HFFc6 (cell line): Measurements from ENCODE around the gene EML4. TPM values are rescaled to one million over a fixed set of nuclear protein-coding genes. Genes with fewer than 3 reads are reported as not detected.

ENCODE experiments used
- DNase-seq: peaks from one replicate; pipeline ENCODE4 v3.0.0-alpha.2; 2018
- H3K27ac Mint-ChIP-seq: 2 replicates; pipeline ENCODE4 v1.8.0; 2020; ENCODE audit warnings: mild to moderate bottlenecking, mixed read lengths
- H3K27me3 Mint-ChIP-seq: 2 replicates; pipeline ENCODE4 v1.8.0; 2021; ENCODE audit warnings: mild to moderate bottlenecking, moderate library complexity, mixed read lengths; ENCODE audit not compliant: insufficient read depth
- H3K36me3 Mint-ChIP-seq: 2 replicates; pipeline ENCODE4 v1.8.0; 2021; ENCODE audit warnings: low read depth, mixed read lengths
- H3K4me1 Mint-ChIP-seq: 2 replicates; pipeline ENCODE4 v1.8.0; 2020; ENCODE audit warnings: low read depth, mixed read lengths
- H3K4me3 Mint-ChIP-seq: 2 replicates; pipeline ENCODE4 v1.8.0; 2020; ENCODE audit warnings: mild to moderate bottlenecking, moderate library complexity, mixed read lengths
- H3K9me3 Mint-ChIP-seq: 2 replicates; pipeline ENCODE4 v1.8.0; 2020; ENCODE audit warnings: mild to moderate bottlenecking, mixed read lengths
- total RNA-seq, 6 experiments: library from RNA; stranded (reverse); fragmentation: NEBNext Ultra II Directional; extraction: Animal tissue kit (Norgen Biotek cat#: 25700); gene quantifications; 2 replicates in 1 of 6; 3 replicates in 5 of 6; pipeline ENCODE4 v1.2.3, GENCODE V29; 2021
- TF ChIP-seq, protein P1 (sequence below): fragments of 200-600 bp; sonication (generic); IDR thresholded peaks from 2 replicates; pipeline ENCODE4 v1.5.0; 2021; ENCODE audit warnings: antibody characterized with exemption, mild to moderate bottlenecking

The EML4 gene
- total RNA-seq, 6 experiments from 2014 or later, result 31.7 to 35.8 (median 33.6) TPM

DNA sequence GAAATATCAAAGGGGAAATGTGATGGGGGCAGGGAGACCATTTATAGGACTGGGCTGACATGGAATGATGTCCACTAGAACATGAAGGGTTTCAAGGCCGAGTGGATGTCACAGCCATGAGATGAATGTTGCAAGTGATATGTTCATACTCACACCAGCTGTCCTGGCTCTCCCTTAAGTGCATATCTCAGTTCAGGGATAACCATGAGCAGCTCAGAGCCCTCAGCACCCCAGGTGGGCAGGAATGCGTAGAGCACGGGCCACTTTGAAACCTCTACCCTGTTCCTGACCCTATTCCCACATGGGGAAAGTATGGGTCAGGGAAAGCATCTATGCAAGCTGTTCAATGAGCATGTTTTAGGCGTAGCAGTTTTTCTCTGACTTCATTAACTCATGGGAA, 12.4 kb upstream of the EML4 start:
- TF ChIP-seq, protein P1, sequence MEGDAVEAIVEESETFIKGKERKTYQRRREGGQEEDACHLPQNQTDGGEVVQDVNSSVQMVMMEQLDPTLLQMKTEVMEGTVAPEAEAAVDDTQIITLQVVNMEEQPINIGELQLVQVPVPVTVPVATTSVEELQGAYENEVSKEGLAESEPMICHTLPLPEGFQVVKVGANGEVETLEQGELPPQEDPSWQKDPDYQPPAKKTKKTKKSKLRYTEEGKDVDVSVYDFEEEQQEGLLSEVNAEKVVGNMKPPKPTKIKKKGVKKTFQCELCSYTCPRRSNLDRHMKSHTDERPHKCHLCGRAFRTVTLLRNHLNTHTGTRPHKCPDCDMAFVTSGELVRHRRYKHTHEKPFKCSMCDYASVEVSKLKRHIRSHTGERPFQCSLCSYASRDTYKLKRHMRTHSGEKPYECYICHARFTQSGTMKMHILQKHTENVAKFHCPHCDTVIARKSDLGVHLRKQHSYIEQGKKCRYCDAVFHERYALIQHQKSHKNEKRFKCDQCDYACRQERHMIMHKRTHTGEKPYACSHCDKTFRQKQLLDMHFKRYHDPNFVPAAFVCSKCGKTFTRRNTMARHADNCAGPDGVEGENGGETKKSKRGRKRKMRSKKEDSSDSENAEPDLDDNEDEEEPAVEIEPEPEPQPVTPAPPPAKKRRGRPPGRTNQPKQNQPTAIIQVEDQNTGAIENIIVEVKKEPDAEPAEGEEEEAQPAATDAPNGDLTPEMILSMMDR, result no peak
- Mint-ChIP-seq H3K4me3 (no peak overlapping the region), H3K9me3 (no peaks in the 10 kb centered on the region), H3K27me3 (peaks cover 5% of the 10 kb centered on the region), H3K4me1 (no peaks in the 10 kb centered on the region), H3K27ac (no peak overlapping the region), H3K36me3 (no peaks in the 10 kb centered on the region)
- DNase-seq, result no peak

DNA sequence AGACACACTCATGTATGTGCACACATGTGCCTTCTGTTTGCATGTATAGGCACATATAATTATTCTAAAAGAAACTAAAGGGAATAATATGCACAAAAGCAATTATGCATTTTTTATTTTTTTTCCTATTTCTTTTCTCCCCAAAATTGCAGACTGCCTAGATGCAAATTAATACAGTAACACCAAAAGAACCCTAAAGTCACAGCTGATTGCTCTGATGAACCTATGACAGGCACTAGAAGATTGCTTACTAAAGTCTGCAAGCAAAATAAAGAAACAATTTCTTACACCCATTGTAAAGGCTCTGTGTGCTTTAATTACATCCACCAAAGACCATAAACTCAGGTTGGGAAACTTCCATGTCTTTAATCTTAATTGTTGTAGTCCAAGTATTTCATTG, 7.7 kb upstream of the EML4 start:
- no peak for DNase-seq
- Mint-ChIP-seq H3K4me1 (peaks cover 9% of the 10 kb centered on the region), H3K9me3 (no peaks in the 10 kb centered on the region), H3K27me3 (peaks cover 4% of the 10 kb centered on the region), H3K36me3 (no peaks in the 10 kb centered on the region), H3K27ac (no peak overlapping the region), H3K4me3 (no peak overlapping the region)
- TF ChIP-seq, protein P1, result no peak

DNA sequence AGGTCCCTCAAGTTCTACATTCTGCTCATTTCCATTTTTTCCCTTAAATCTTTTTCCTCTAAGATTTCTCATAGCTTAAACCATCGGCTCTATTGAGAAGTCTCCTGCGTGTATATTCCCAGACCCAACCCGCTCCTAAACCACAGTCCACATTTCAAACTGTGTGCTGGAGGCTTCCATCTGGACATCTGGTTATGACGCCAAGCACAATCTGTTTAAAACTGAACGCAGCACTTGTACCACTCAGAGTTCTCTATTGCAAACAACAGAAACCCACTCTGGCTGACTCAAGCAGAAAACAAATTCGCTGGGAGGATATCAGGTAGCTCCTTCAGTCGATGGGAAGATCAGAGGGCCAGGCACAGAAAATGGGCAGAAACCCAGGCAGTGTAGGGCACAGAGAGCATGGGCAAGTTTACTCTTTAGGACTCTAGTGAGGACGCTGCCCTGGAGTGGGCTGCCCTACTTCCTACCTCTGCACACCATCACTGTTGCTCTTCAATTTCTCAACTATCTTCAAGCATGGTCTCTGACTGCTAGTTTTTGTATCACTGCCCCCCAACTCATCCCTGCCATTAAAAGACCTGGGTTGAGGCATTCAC, 5.6 kb upstream of the EML4 start:
- Mint-ChIP-seq H3K9me3 (no peaks in the 10 kb centered on the region), H3K27ac (no peak overlapping the region), H3K4me1 (peaks cover 24% of the 10 kb centered on the region), H3K36me3 (no peaks in the 10 kb centered on the region), H3K4me3 (no peak overlapping the region; the same call in 1 of the 2 replicates), H3K27me3 (peaks cover 4% of the 10 kb centered on the region)
- no peak for DNase-seq
- TF ChIP-seq, protein P1, result no peak

DNA sequence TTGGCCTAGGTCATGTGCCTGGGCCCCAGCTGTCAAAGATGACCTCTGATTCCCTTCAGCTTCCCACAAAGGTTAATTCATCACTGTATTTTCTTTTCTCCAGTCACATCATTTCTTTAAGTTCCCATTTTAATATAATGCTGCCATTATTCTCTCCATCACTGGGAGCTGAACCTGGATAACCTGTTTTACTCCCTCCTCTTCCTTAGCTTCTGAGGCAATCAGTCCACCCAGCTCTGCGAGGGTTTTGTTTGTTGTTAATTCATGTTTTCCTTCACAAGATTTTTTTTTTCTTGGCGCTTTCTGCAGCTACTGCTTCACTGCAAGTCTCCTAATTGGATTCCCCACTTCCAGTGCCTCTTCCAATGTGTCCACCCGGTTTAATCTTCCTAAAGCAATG, 5.1 kb upstream of the EML4 start:
- H3K9me3 Mint-ChIP-seq, result no peaks in the 10 kb centered on the region
- no peak overlapping the region for H3K4me3 Mint-ChIP-seq
- no peak for DNase-seq
- no peaks in the 10 kb centered on the region for H3K36me3 Mint-ChIP-seq
- no peak overlapping the region for H3K27ac Mint-ChIP-seq
- peaks cover 29% of the 10 kb centered on the region for H3K4me1 Mint-ChIP-seq
- TF ChIP-seq, protein P1, result no peak
- peaks cover 4% of the 10 kb centered on the region for H3K27me3 Mint-ChIP-seq

DNA sequence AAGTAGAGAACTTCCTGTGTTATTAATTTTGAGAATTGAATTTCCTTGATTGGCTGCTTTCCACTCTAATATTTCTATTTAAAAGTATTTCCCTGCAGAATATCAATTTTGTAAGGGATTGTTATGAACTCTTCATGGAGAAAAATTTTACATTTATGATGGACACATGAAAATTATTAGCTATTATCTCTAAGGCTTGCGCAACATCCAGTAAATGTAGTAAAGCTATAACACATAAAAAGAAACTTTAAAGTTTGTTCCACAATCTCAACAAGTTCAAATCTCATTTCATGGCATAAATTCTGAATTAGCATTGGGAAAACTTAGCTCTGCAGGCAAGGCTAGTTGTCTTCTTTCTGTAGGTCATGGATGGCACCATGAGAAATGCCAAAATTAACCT, 4.2 kb upstream of the EML4 start:
- H3K36me3 Mint-ChIP-seq, result no peaks in the 10 kb centered on the region
- H3K9me3 Mint-ChIP-seq, result no peaks in the 10 kb centered on the region
- no peak for DNase-seq
- H3K4me3 Mint-ChIP-seq, result no peak overlapping the region
- peaks cover 4% of the 10 kb centered on the region for H3K27me3 Mint-ChIP-seq
- H3K4me1 Mint-ChIP-seq, result peaks cover 29% of the 10 kb centered on the region
- TF ChIP-seq, protein P1, result no peak
- no peak overlapping the region for H3K27ac Mint-ChIP-seq
